ENCODE results near the gene SLC24A5. TPM values are rescaled to one million over a fixed set of nuclear protein-coding genes. Genes with fewer than 3 reads are reported as not detected.

The SLC24A5 gene
- not detected for total RNA-seq
- long read RNA-seq, partial matches to known transcripts = 0 of 1 reads
- long read RNA-seq, other reads (novel, unspliced or antisense) = 1 of 1 reads

DNA sequence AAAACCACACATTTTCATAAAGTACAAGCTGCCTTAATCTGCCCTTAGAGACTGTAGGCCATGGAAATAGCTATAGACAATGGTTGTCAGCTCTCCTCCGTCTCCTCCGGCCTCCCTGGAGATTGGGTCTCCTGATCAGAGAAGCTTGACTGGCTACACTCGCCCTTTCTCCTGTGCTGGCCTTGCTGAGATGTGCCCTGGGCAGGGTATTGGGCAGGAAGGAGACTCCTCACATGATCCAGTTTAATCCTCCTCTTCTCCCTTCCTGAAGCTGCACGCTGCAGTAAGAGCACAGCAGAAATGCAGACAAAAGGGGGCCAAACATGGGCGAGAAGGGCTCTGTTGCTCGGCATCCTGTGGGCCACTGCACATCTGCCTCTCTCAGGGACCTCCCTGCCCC, at the start of gene SLC24A5:
Gene SLC24A5, plus strand, starts transcription at position 246 of the 400 bp plus-strand sequence. Its CDS starts 55 bp downstream, at position 301.
- no peak for DNase-seq
- Histone ChIP-seq H3K9me3 (replicated peaks) (no peaks in the 10 kb centered on the region), H3K36me3 (no peaks in the 10 kb centered on the region), H3K27me3 (ENCODE audit: low read depth) (peaks cover 14% of the 10 kb centered on the region), H3K27ac (replicated peaks) (no peak within 1 kb of the TSS), H3K4me1 (no peaks in the 10 kb centered on the region), H3K4me3 (no peak within 1 kb of the TSS)
- intact Hi-C loops (cut with micrococcal nuclease) = no loop called here
- TF ChIP-seq, protein P1, sequence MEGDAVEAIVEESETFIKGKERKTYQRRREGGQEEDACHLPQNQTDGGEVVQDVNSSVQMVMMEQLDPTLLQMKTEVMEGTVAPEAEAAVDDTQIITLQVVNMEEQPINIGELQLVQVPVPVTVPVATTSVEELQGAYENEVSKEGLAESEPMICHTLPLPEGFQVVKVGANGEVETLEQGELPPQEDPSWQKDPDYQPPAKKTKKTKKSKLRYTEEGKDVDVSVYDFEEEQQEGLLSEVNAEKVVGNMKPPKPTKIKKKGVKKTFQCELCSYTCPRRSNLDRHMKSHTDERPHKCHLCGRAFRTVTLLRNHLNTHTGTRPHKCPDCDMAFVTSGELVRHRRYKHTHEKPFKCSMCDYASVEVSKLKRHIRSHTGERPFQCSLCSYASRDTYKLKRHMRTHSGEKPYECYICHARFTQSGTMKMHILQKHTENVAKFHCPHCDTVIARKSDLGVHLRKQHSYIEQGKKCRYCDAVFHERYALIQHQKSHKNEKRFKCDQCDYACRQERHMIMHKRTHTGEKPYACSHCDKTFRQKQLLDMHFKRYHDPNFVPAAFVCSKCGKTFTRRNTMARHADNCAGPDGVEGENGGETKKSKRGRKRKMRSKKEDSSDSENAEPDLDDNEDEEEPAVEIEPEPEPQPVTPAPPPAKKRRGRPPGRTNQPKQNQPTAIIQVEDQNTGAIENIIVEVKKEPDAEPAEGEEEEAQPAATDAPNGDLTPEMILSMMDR (IDR thresholded peaks at IDR 0.05; ENCODE audit: borderline replicate concordance) = no peak

DNA sequence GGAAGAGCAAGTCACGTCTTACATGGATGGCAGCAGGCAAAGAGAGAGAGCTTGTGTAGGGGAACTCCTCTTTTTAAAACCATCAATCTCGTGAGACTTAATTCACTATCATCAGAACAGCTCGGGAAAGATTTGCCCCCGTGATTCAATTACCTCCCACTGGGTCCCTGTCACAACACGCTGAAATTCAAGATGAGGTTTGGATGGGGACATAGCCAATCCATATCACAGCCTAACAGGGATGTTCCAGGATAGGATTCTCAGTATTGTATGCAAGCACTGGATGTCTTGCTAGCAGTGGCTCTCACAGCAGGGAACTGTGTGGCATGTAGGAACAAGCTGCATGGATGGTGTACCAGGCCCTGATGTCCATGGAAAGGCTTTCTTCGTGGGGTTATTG, 47.8 kb upstream of the SLC24A5 start:
- intact Hi-C loops (cut with micrococcal nuclease) = no loop called here
- TF ChIP-seq, protein P1 (IDR thresholded peaks at IDR 0.05; ENCODE audit: borderline replicate concordance) = no peak
- no peak for DNase-seq
- H3K9me3 ChIP-seq (replicated peaks) = no peaks in the 10 kb centered on the region
- H3K4me1 ChIP-seq = no peaks in the 10 kb centered on the region
- H3K36me3 ChIP-seq = no peaks in the 10 kb centered on the region
- H3K4me3 ChIP-seq = no peak overlapping the region
- no peak overlapping the region for H3K27ac ChIP-seq (replicated peaks)
- H3K27me3 ChIP-seq (ENCODE audit: low read depth) = peaks cover 33% of the 10 kb centered on the region

DNA sequence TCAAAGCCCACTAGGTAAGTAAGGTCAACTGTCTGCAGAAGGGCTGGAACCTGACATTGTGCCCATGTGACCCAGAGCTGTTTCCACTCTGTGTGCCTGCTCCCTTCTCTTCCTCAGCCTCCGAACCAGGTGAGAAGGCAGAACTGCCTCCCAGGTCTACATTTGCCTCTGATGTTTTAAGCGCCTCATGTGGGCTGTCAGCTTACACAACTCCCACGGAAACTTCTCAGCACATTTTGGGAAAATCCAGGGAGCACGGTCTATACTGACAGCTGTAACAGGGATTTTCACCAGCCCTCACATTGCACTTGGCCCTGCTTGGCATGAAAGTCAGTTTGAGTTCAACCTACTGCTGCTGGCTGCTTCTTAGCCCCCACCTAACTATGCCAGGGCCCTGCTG, 46.9 kb upstream of the SLC24A5 start:
- Histone ChIP-seq H3K36me3 (no peaks in the 10 kb centered on the region), H3K4me3 (no peak overlapping the region), H3K4me1 (no peaks in the 10 kb centered on the region), H3K27ac (replicated peaks) (no peak overlapping the region), H3K9me3 (replicated peaks) (no peaks in the 10 kb centered on the region), H3K27me3 (ENCODE audit: low read depth) (peaks cover 43% of the 10 kb centered on the region)
- TF ChIP-seq, protein P1 (IDR thresholded peaks at IDR 0.05; ENCODE audit: borderline replicate concordance) = no peak
- no peak for DNase-seq
- intact Hi-C loops (cut with micrococcal nuclease) = no loop called here

DNA sequence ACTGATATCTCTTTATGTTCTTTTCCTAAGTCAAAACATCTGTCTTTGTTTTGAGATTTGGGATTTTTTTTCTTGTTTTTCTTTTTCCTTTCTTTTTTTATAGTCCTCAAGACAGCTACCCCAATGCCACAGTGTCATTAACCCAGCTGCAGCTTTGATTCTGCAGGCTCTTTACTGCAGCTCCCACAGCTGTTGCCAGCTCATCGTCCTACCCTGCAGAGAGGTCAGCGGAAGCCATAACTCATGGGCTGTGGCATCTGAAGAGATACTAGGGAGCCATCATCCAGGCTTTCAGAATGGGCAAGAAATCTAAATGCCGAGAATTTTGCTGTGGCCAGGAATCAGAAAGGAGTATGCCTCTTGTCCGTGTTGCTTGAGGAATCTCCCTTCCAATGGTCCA, 44.3 kb upstream of the SLC24A5 start:
- TF ChIP-seq, protein P1 (IDR thresholded peaks at IDR 0.05; ENCODE audit: borderline replicate concordance) = no peak
- intact Hi-C loops (cut with micrococcal nuclease) = no loop called here
- H3K36me3 ChIP-seq = no peaks in the 10 kb centered on the region

DNA sequence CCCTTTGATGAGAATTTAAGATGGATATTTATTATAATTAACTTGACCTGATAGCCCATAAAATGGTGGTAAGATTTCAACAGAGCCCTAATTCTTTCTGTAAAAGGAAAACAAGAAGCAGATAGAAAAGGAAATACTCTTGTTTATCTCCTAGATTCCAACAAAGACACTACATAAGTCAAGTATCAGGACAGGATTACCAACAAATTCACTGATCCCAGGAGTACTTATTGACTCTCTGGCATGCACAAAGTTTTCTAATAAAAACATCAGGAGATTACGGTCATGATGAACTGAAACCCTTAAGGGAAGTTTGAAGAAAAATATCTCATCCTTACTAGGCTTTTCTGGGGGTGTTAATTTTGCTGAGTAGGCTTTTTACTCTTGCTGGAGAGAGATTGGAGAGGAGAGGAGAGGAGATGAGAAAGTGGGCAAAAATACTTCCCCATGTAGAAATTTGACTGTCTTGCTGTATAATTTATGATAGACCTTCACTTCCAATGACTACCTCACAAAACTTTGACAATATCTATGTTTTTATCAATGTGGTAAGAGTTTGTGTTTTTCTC, 43.1 kb upstream of the SLC24A5 start:
- DNase-seq = no peak
- no peaks in the 10 kb centered on the region for H3K36me3 ChIP-seq
- H3K9me3 ChIP-seq (replicated peaks) = no peaks in the 10 kb centered on the region
- H3K4me3 ChIP-seq = no peak overlapping the region
- H3K27ac ChIP-seq (replicated peaks) = no peak overlapping the region
- H3K27me3 ChIP-seq (ENCODE audit: low read depth) = peaks cover 43% of the 10 kb centered on the region
- intact Hi-C loops (cut with micrococcal nuclease) = no loop called here
- TF ChIP-seq, protein P1 (IDR thresholded peaks at IDR 0.05; ENCODE audit: borderline replicate concordance) = no peak
- no peaks in the 10 kb centered on the region for H3K4me1 ChIP-seq

More for the DNA sequence above, 44.3 kb upstream of the SLC24A5 start:
- H3K9me3 ChIP-seq (replicated peaks) = no peaks in the 10 kb centered on the region
- H3K27me3 ChIP-seq (ENCODE audit: low read depth) = peaks cover 43% of the 10 kb centered on the region
- no peak overlapping the region for H3K27ac ChIP-seq (replicated peaks)
- no peaks in the 10 kb centered on the region for H3K4me1 ChIP-seq
- H3K4me3 ChIP-seq = no peak overlapping the region
- DNase-seq = no peak

All from left ventricle myocardium inferior (tissue), 1 donor.